Eye (tissue), 1 donor: ENCODE results near the gene RAPH1.
A peak's percentile ranks its signal among the peaks of the same experiment; 100 is the strongest.
"Not testable (repeated sequence)": the region's sequence is repeated elsewhere in the genome, so short reads cannot be mapped to it uniquely, and the experiment has no call there.

Experiments
- DNase-seq: peaks from one replicate; pipeline ENCODE4 v3.0.0-alpha.2; 2015

The RAPH1 gene

GRCh38 chr2:203480623-203481022 lies 54.5 kb downstream of the RAPH1 start:
- DNase-seq: no peak

GRCh38 chr2:203476881-203477280 lies 58.2 kb downstream of the RAPH1 start:
- no peak for DNase-seq

- no peak for DNase-seq
Observed at GRCh38 chr2:203471323-203471722, 63.8 kb downstream of the RAPH1 start.

- no peak for DNase-seq
Observed at GRCh38 chr2:203470371-203470770, 64.7 kb downstream of the RAPH1 start.

- DNase-seq: no peak
Observed at GRCh38 chr2:203469546-203469945, 65.6 kb downstream of the RAPH1 start.

GRCh38 chr2:203463266-203463678 lies 71.8 kb downstream of the RAPH1 start:
- peak; percentile 58 for DNase-seq

- DNase-seq: no peak
Observed at GRCh38 chr2:203462308-203462707, 72.8 kb downstream of the RAPH1 start.

- DNase-seq: no peak
Observed at GRCh38 chr2:203461746-203462145, 73.4 kb downstream of the RAPH1 start.

GRCh38 chr2:203455209-203455608 lies 79.9 kb downstream of the RAPH1 start:
- no peak for DNase-seq

GRCh38 chr2:203453858-203454451 lies 81.1 kb downstream of the RAPH1 start:
- peak; percentile 84 for DNase-seq

- DNase-seq: no peak
Observed at GRCh38 chr2:203451689-203452088, 83.4 kb downstream of the RAPH1 start.

- no peak for DNase-seq
Observed at GRCh38 chr2:203451011-203451410, 84.1 kb downstream of the RAPH1 start.

GRCh38 chr2:203450561-203450960 lies 84.5 kb downstream of the RAPH1 start:
- no peak for DNase-seq

GRCh38 chr2:203446780-203447179 lies 88.3 kb downstream of the RAPH1 start:
- no peak for DNase-seq

- no peak for DNase-seq
Observed at GRCh38 chr2:203446071-203446481, 89.0 kb downstream of the RAPH1 start.

- DNase-seq: no peak
Observed at GRCh38 chr2:203444738-203445137, 90.4 kb downstream of the RAPH1 start.

GRCh38 chr2:203442463-203442862 lies 92.6 kb downstream of the RAPH1 start:
- DNase-seq: no peak

GRCh38 chr2:203441463-203441862 lies 93.6 kb downstream of the RAPH1 start:
- no peak for DNase-seq

- no peak for DNase-seq
Observed at GRCh38 chr2:203440671-203441070, 94.4 kb downstream of the RAPH1 start.

GRCh38 chr2:203438528-203438927 lies 96.6 kb downstream of the RAPH1 start:
- DNase-seq: no peak

- no peak for DNase-seq
Observed at GRCh38 chr2:203437511-203437910, 97.6 kb downstream of the RAPH1 start.

- no peak for DNase-seq
Observed at GRCh38 chr2:203436496-203436895, 98.6 kb downstream of the RAPH1 start.

- DNase-seq: no peak
Observed at GRCh38 chr2:203432811-203433210, 102.3 kb downstream of the RAPH1 start.

- no peak for DNase-seq
Observed at GRCh38 chr2:203431391-203432185, 103.5 kb downstream of the RAPH1 start.

- DNase-seq: not testable (repeated sequence)
Observed at GRCh38 chr2:203429643-203430042, 105.5 kb downstream of the RAPH1 start.
